K562 (cell line): ENCODE measurements around the gene OSBPL1A. TPM values are rescaled to one million over a fixed set of nuclear protein-coding genes. Genes with fewer than 3 reads are reported as not detected.

Experiments used
- ATAC-seq: fragments of 200-7000 bp; cut with Tn5 transposase; 3 replicates; pipeline ENCODE4 v1.9.1; 2020; ENCODE audit warnings: moderate library complexity
- BruUV-seq: library from RNA; stranded (reverse); fragments of 400-500 nt; replicated peaks from 2 replicates; lab custom pipeline; 2021; lab: Mats Ljungman, UMichigan
- CTCF ChIA-PET: fragments of 300-600 bp; formaldehyde crosslinking; extraction: SDS; loops from one replicate; lab custom pipeline; 2021; ENCODE audit warnings: low intra/inter-chr PET ratio; lab: Yijun Ruan, JAX
- POLR2A ChIA-PET: fragments of 300-600, 350-650 bp; sonication (Branson Sonifier 250); formaldehyde crosslinking; extraction: SDS; loops from one replicate; lab custom pipeline; 2021; ENCODE audit warnings: antibody characterized with exemption, inconsistent platforms; lab: Yijun Ruan, JAX
- DNase-seq, 4 experiments: peaks; one replicate each; pipeline versions ENCODE4 v3.0.0 to v3.0.0-alpha.2; 2011 to 2018; ENCODE audit warnings: low spot score in 3 of 4, mixed read lengths in 3 of 4; ENCODE audit errors: extremely low read depth in 1 of 4
- FAIRE-seq: peaks from 2 replicates; lab custom pipeline; 2011; peaks lifted over from hg19 to GRCh38; lab: Jason Lieb, UNC
- H2AFZ ChIP-seq: 2 replicates; pipeline ENCODE4 v1.6.0; 2011; ENCODE audit warnings: low read depth, low read length, control low read depth, inconsistent platforms
- H3K27ac ChIP-seq: fragments of 200-600 bp; 3 replicates; pipeline ENCODE4 v1.8.0; 2011; ENCODE audit warnings: low read depth, mild to moderate bottlenecking, control low read depth, inconsistent platforms, low read length, moderate library complexity, mixed read lengths; ENCODE audit errors: extremely low read depth
- H3K27me3 ChIP-seq, 2 experiments: fragments of 300-600 bp in 1 of 2; 2 replicates in 1 of 2; 3 replicates in 1 of 2; pipeline versions ENCODE4 v1.6.0 to v1.8.0; 2011; ENCODE audit warnings: inconsistent platforms in 2 of 2, low read length in 2 of 2, mild to moderate bottlenecking in 1 of 2, mixed read lengths in 1 of 2, moderate library complexity in 1 of 2; ENCODE audit not compliant: control insufficient read depth in 2 of 2, insufficient read depth in 2 of 2
- H3K36me3 ChIP-seq: fragments of 300-600 bp; 3 replicates; pipeline ENCODE4 v1.8.0; 2011; ENCODE audit warnings: mild to moderate bottlenecking, low read length, inconsistent platforms; ENCODE audit not compliant: control insufficient read depth, insufficient read depth
- H3K4me1 ChIP-seq, 2 experiments: fragments of 200-600 bp in 1 of 2; replicated peaks in 1 of 2; 2 replicates in 1 of 2; 3 replicates in 1 of 2; pipeline versions ENCODE4 v1.5.1 to v1.8.0; 2011; ENCODE audit warnings: inconsistent platforms in 2 of 2, low read length in 2 of 2, mild to moderate bottlenecking in 1 of 2, mixed read lengths in 1 of 2, moderate library complexity in 1 of 2; ENCODE audit not compliant: control insufficient read depth in 2 of 2, insufficient read depth in 2 of 2
- H3K4me2 ChIP-seq: 2 replicates; pipeline ENCODE4 v1.6.1; 2011; ENCODE audit warnings: low read length, control low read depth, inconsistent platforms, mixed read lengths; ENCODE audit not compliant: insufficient read depth
- H3K4me3 ChIP-seq: fragments of 200-600 bp; sonication (generic), shearing (Covaris generic); 2 replicates; pipeline ENCODE4 v1.5.1; 2016; ENCODE audit warnings: control low read depth, inconsistent platforms
- H3K79me2 ChIP-seq: fragments of 200-600 bp; 3 replicates; pipeline ENCODE4 v1.8.0; 2011; ENCODE audit warnings: low read length, inconsistent platforms; ENCODE audit not compliant: control insufficient read depth, insufficient read depth
- H3K9ac ChIP-seq, 2 experiments: 2 replicates each; pipeline versions ENCODE4 v1.6.0 to v1.6.1; 2011; ENCODE audit warnings: low read depth in 2 of 2, low read length in 2 of 2, control low read depth in 1 of 2, inconsistent platforms in 1 of 2, mild to moderate bottlenecking in 1 of 2, mixed read lengths in 1 of 2; ENCODE audit not compliant: insufficient read depth in 1 of 2
- H3K9me1 ChIP-seq: one replicate; pipeline ENCODE4 v1.6.0; 2011; ENCODE audit warnings: inconsistent platforms, mild to moderate bottlenecking, low read length, moderate library complexity; ENCODE audit not compliant: control insufficient read depth, insufficient read depth
- H3K9me3 ChIP-seq: replicated peaks from 2 replicates; pipeline ENCODE4 v1.5.1; 2011; ENCODE audit warnings: low read depth, low read length, inconsistent platforms; ENCODE audit not compliant: control insufficient read depth, insufficient read depth
- H4K20me1 ChIP-seq: replicated peaks from 2 replicates; pipeline ENCODE4 v1.6.1; 2011; ENCODE audit warnings: low read length, inconsistent platforms, mixed read lengths; ENCODE audit not compliant: control insufficient read depth, insufficient read depth
- BCL6 ChIP-seq: fragments of 250-450 bp; sonication (Bioruptor Pico); IDR thresholded peaks from 2 replicates; pipeline ENCODE4 v1.4.0; 2020
- BRF1 ChIP-seq: IDR thresholded peaks from 3 replicates; pipeline ENCODE4 v1.6.1; 2011; ENCODE audit warnings: borderline replicate concordance, mild to moderate bottlenecking; ENCODE audit not compliant: insufficient read length; ENCODE audit errors: extremely low read depth
- MXI1 ChIP-seq: IDR thresholded peaks from 2 replicates; pipeline ENCODE4 v1.6.1; 2011; ENCODE audit warnings: low read depth, mild to moderate bottlenecking, improper control_type of control experiment, low read length
- NCOR1 ChIP-seq: fragments of 450-650 bp; IDR thresholded peaks from 2 replicates; pipeline ENCODE4 v1.6.1; 2016; ENCODE audit warnings: mild to moderate bottlenecking, moderate library complexity
- POLR3A ChIP-seq: IDR thresholded peaks from 2 replicates; pipeline ENCODE4 v1.6.1; 2011; ENCODE audit warnings: borderline replicate concordance, mild to moderate bottlenecking, moderate library complexity; ENCODE audit not compliant: insufficient read length, insufficient read depth; ENCODE audit errors: extremely low read depth
- XRCC3 ChIP-seq: fragments of 450-650 bp; IDR thresholded peaks from 2 replicates; pipeline ENCODE4 v1.6.1; 2017; ENCODE audit warnings: mild to moderate bottlenecking, moderate library complexity
- ZFP30 ChIP-seq: fragments of 250-450 bp; sonication (Bioruptor Pico); IDR thresholded peaks from 2 replicates; pipeline ENCODE4 v1.8.0; 2022; ENCODE audit warnings: moderate library complexity, mild to moderate bottlenecking, inconsistent platforms, borderline replicate concordance
- WGBS: fragments of 100-300 bp; shearing (Covaris generic); methylation state at CpG from one replicate; pipeline ENCODE4 v1.1.6; 2016; ENCODE audit warnings: low coverage, mixed read lengths; ENCODE audit not compliant: insufficient coverage; ENCODE audit errors: missing lambda C conversion rate; 5-methylcytosine and 5-hydroxymethylcytosine counted together
- in situ Hi-C: fragments of 300-500 bp; cut with MboI; formaldehyde crosslinking; loops from 4 replicates; pipeline ENCODE4 v1.15.0; 2018; ENCODE audit warnings: inconsistent platforms, mixed read lengths
- intact Hi-C: fragments of 100-400 bp; cut with micrococcal nuclease; formaldehyde crosslinking; loops from 2 replicates; pipeline ENCODE4 v1.14.2; 2022
- polyA plus RNA-seq, 8 experiments: library from polyadenylated mRNA; depleted of rRNA in 4 of 8; stranded (reverse) in 5 of 8; unstranded in 3 of 8; fragments of >200 nt; fragmentation: Nextera tagmentation in 2 of 8; fragmentation: Illumina TruSeq in 1 of 8; extraction: Ambion mirVana in 2 of 8; extraction: Trizol in 1 of 8; gene quantifications; 2 replicates each; pipeline versions ENCODE4 v1.2.1 to v1.2.3, GENCODE V29; 2011 to 2014; ENCODE audit warnings: inconsistent platforms in 1 of 8, missing spikeins in 1 of 8
- total RNA-seq, 7 experiments: library from RNA; depleted of rRNA in 6 of 7; stranded (reverse); fragments of >200 nt in 6 of 7; fragmentation: Illumina TruSeq in 2 of 7; extraction: Trizol in 2 of 7; gene quantifications; 2 replicates each; pipeline versions ENCODE4 v1.2.1 to v1.2.3, GENCODE V29; 2011 to 2021; ENCODE audit warnings: low replicate concordance in 1 of 7

OSBPL1A gene
- total and polyA plus RNA-seq, 9 of the 15 experiments (the other 6 are each of a cell fraction or from before 2014, with no cell fraction given): 0.40 to 0.49 TPM; not detected in 7

GRCh38 chr18:24115628-24116027 lies 282.0 kb downstream of the OSBPL1A start:
- CTCF ChIA-PET: no interaction called here
- POLR2A ChIA-PET: interaction anchor here (0.6 kb wide), 1 partner anchor 42 kb away, joined by 3 read pairs; no protein-coding TSS in a partner anchor
- no peaks in the 10 kb centered on the region for H3K36me3 ChIP-seq
- intact Hi-C loops (loop anchor here (5.0 to 10.0 kb wide), 3 partner anchors 101 to 493 kb away; partner anchors contain the start of gene TTC39C), in situ Hi-C loops (no loop called here)
- no peak overlapping the region for H3K4me2 ChIP-seq
- H3K9ac ChIP-seq: no peak overlapping the region
- H3K27ac ChIP-seq: no peak overlapping the region
- 0% methylated on average over 2 of the region's 2 CpGs for WGBS
- H3K27me3 ChIP-seq: peaks cover 4 to 13% of the 10 kb centered on the region in 2 experiments; a peak in 4 of 5 replicates
- no peaks in the 10 kb centered on the region; the same call in 1 of the 2 replicates for H4K20me1 ChIP-seq
- no peak overlapping the region for H2AFZ ChIP-seq
- FAIRE-seq (no peak), DNase-seq (no peak), ATAC-seq (no peak)
- no peaks in the 10 kb centered on the region for H3K4me1 ChIP-seq
- no TSS peak for BruUV-seq
- H3K9me1 ChIP-seq: no peaks in the 10 kb centered on the region
- TF ChIP-seq BCL6 (CRISPR knock-in tag) (no peak), BRF1 (no peak), MXI1 (no peak)
- no peaks in the 10 kb centered on the region for H3K79me2 ChIP-seq
- no peak overlapping the region for H3K4me3 ChIP-seq
- no peaks in the 10 kb centered on the region for H3K9me3 ChIP-seq

GRCh38 chr18:24114924-24115549 lies 282.6 kb downstream of the OSBPL1A start:
- no peak overlapping the region for H3K9ac ChIP-seq
- intact Hi-C loops (loop anchor here (5.0 to 10.0 kb wide), 3 partner anchors 100 to 493 kb away; partner anchors contain the start of gene TTC39C), in situ Hi-C loops (no loop called here)
- no peak for FAIRE-seq
- no peak for ATAC-seq
- no peak for TF ChIP-seq ZFP30
- no peak for TF ChIP-seq XRCC3
- no peak for TF ChIP-seq POLR3A
- TF ChIP-seq NCOR1: no peak
- TF ChIP-seq, all 486 proteins: peak for 0
- Histone ChIP-seq H3K79me2 (no peaks in the 10 kb centered on the region), H2AFZ (no peak overlapping the region), H3K27me3 (peaks cover 4 to 13% of the 10 kb centered on the region in 2 experiments; a peak in 4 of 5 replicates), H4K20me1 (no peaks in the 10 kb centered on the region; the same call in 1 of the 2 replicates), H3K9me3 (no peaks in the 10 kb centered on the region), H3K4me1 (no peaks in the 10 kb centered on the region), H3K4me3 (no peak overlapping the region), H3K27ac (no peak overlapping the region), H3K4me2 (no peak overlapping the region), H3K9me1 (no peaks in the 10 kb centered on the region), H3K36me3 (no peaks in the 10 kb centered on the region)
- ChIA-PET POLR2A (interaction anchor here (0.6 kb wide), 1 partner anchor 42 kb away, joined by 3 read pairs; no protein-coding TSS in a partner anchor), CTCF (no interaction called here)
- no peak for DNase-seq
- BruUV-seq: no TSS peak
- 0% methylated on average over 4 of the region's 4 CpGs for WGBS
